GM21786 (cell line): ENCODE results near the gene C14orf180.

Source experiments
- ATAC-seq: cut with Tn5 transposase; IDR thresholded peaks from one replicate; pipeline ENCODE4 v1.9.1; 2021; ENCODE audit not compliant: unreplicated experiment

C14orf180 gene

GRCh38 chr14:104560586-104560945 lies 19.0 kb upstream of the C14orf180 start:
- ATAC-seq = no peak

- ATAC-seq = no peak
Observed at GRCh38 chr14:104561124-104561557, 18.4 kb upstream of the C14orf180 start.

GRCh38 chr14:104561632-104562495 lies 17.7 kb upstream of the C14orf180 start:
- ATAC-seq = no peak

- ATAC-seq = no peak
Observed at GRCh38 chr14:104562606-104563005, 17.0 kb upstream of the C14orf180 start.

- ATAC-seq = no peak
Observed at GRCh38 chr14:104563191-104563741, 16.3 kb upstream of the C14orf180 start.

- ATAC-seq = no peak
Observed at GRCh38 chr14:104563742-104564615, 15.6 kb upstream of the C14orf180 start.

- ATAC-seq = no peak
Observed at GRCh38 chr14:104564744-104565679, 14.6 kb upstream of the C14orf180 start.

- ATAC-seq = no peak
Observed at GRCh38 chr14:104567141-104567956, 12.2 kb upstream of the C14orf180 start.

- no peak for ATAC-seq
Observed at GRCh38 chr14:104567957-104568225, 11.7 kb upstream of the C14orf180 start.

GRCh38 chr14:104568620-104569019 lies 10.9 kb upstream of the C14orf180 start:
- ATAC-seq = no peak

GRCh38 chr14:104569435-104569834 lies 10.1 kb upstream of the C14orf180 start:
- ATAC-seq = no peak

- no peak for ATAC-seq
Observed at GRCh38 chr14:104571246-104571645, 8.3 kb upstream of the C14orf180 start.

- no peak for ATAC-seq
Observed at GRCh38 chr14:104572024-104572626, 7.4 kb upstream of the C14orf180 start.

- no peak for ATAC-seq
Observed at GRCh38 chr14:104572668-104573067, 6.9 kb upstream of the C14orf180 start.

GRCh38 chr14:104573930-104574329 lies 5.6 kb upstream of the C14orf180 start:
- ATAC-seq = no peak

GRCh38 chr14:104574536-104574935 lies 5.0 kb upstream of the C14orf180 start:
- no peak for ATAC-seq

GRCh38 chr14:104574978-104575583 lies 4.5 kb upstream of the C14orf180 start:
- ATAC-seq = no peak

- ATAC-seq = no peak
Observed at GRCh38 chr14:104576232-104576969, 3.2 kb upstream of the C14orf180 start.
